ENCODE data around the gene S1PR2. TPM values are rescaled to one million over a fixed set of nuclear protein-coding genes. Genes with fewer than 3 reads are reported as not detected.
"Not testable (repeated sequence)": the region's sequence is repeated elsewhere in the genome, so short reads cannot be mapped to it uniquely, and the experiment has no call there.

Gene S1PR2
- total RNA-seq, 3 donors from 2014 or later, result 15.0 to 18.4 (median 16.0) TPM

DNA sequence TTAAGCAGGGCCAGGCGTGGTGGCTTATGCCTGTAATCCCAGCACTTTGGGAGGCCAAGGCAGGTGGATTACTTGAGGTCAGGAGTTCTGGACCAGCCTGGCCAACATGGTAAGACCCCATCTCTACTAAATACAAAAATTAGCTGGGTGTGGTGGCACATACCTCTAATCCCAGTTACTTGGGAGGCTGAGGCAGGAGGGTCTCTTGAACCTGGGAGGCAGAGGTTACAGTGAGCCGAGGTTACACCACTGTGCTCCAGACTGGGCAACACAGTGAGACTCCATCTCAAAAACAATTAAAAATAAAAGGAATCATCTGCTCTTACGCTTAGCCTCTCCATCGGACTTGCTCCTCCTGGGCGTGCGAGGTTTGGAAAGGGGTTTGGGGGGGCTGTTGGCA lies 51.1 kb downstream of the S1PR2 start:
- ATAC-seq; H3K4me3 Mint-ChIP-seq; H3K27me3 Mint-ChIP-seq (ENCODE audit: low read depth); DNase-seq; H3K4me1 Mint-ChIP-seq (ENCODE audit: low read depth); H3K9me3 Mint-ChIP-seq: not testable (repeated sequence)
- peaks cover 29% of the 10 kb centered on the region for H3K36me3 Mint-ChIP-seq (ENCODE audit: insufficient read depth)

DNA sequence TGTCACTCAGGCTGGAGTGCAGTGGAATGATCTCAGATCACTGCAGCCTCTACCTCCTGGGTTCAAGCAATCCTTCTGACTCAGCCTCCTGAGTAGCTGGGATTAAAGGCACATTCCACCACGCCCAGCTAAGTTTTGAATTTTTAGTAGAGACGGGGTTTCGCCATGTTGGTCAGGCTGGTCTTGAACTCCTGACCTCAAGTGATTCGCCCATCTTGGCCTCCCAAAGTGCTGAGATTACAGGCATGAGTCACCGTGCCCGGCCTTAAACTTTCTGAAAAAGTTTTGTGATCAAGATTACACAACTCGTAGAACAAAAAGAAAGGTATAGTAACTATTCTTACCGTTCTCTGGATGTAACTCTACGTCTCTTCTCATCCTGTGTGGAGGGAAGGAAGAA lies 57.6 kb downstream of the S1PR2 start:
- H3K36me3 Mint-ChIP-seq (ENCODE audit: insufficient read depth), result peaks cover 35% of the 10 kb centered on the region
- H3K4me3 Mint-ChIP-seq, result no peak overlapping the region
- ATAC-seq (no peak), DNase-seq (no peak)
- no peaks in the 10 kb centered on the region for H3K4me1 Mint-ChIP-seq (ENCODE audit: low read depth)
- no peaks in the 10 kb centered on the region for H3K27me3 Mint-ChIP-seq (ENCODE audit: low read depth)
- H3K9me3 Mint-ChIP-seq, result no peaks in the 10 kb centered on the region

Other genes with a start within 250 kb of the S1PR2 start
- gene COL5A3, start 220.8 kb downstream of the S1PR2 start, total RNA-seq, result 1 to 10 TPM in 2 of 3 donors, under 1 TPM in 1; 0.46 to 2.8 (median 2.3) TPM
- gene RDH8, start 217.8 kb downstream of the S1PR2 start, total RNA-seq, result not detected
- 10 to 100 TPM; 20.1 to 26.8 (median 26.2) TPM for gene SHFL, start 145.0 kb downstream of the S1PR2 start, total RNA-seq
- 10 to 100 TPM in 1 of 3 donors, 1 to 10 TPM in 2; 9.2 to 11.0 (median 9.2) TPM for gene ANGPTL6, start 128.7 kb downstream of the S1PR2 start, total RNA-seq
- gene PPAN, start 125.0 kb downstream of the S1PR2 start, total RNA-seq, result 100 to 1,000 TPM; 479 to 497 (median 489) TPM
- 10 to 100 TPM; 74.8 to 87.5 (median 82.6) TPM for gene P2RY11, start 119.6 kb downstream of the S1PR2 start, total RNA-seq
- 100 to 1,000 TPM; 503 to 538 (median 523) TPM for gene EIF3G, start 111.4 kb downstream of the S1PR2 start, total RNA-seq
- gene DNMT1, start 36.4 kb downstream of the S1PR2 start, total RNA-seq, result 100 to 1,000 TPM; 353 to 433 (median 355) TPM
- gene MRPL4, start 20.9 kb upstream of the S1PR2 start, total RNA-seq, result 100 to 1,000 TPM; 213 to 268 (median 239) TPM
- 10 to 100 TPM; 25.6 to 48.5 (median 39.5) TPM for gene ICAM1, start 39.8 kb upstream of the S1PR2 start, total RNA-seq
- under 1 TPM; 0.27 to 0.53 (median 0.38) TPM for gene ICAM4, start 55.6 kb upstream of the S1PR2 start, total RNA-seq
- 1 to 10 TPM; 3.1 to 4.3 (median 3.1) TPM for gene ICAM5, start 58.6 kb upstream of the S1PR2 start, total RNA-seq
- 10 to 100 TPM in 1 of 3 donors, 1 to 10 TPM in 2; 6.9 to 10.1 (median 9.3) TPM for gene ZGLP1, start 78.5 kb upstream of the S1PR2 start, total RNA-seq
- 10 to 100 TPM; 32.5 to 43.0 (median 38.3) TPM for gene FDX2, start 84.7 kb upstream of the S1PR2 start, total RNA-seq
- 100 to 1,000 TPM; 135 to 143 (median 135) TPM for gene RAVER1, start 102.2 kb upstream of the S1PR2 start, total RNA-seq
- 10 to 100 TPM; 60.2 to 62.3 (median 62.2) TPM for gene ICAM3, start 108.3 kb upstream of the S1PR2 start, total RNA-seq
- gene TYK2, start 149.2 kb upstream of the S1PR2 start, total RNA-seq, result 100 to 1,000 TPM; 196 to 226 (median 206) TPM
- gene CDC37, start 172.2 kb upstream of the S1PR2 start, total RNA-seq, result 100 to 1,000 TPM; 298 to 311 (median 303) TPM
- 1 to 10 TPM; 4.0 to 4.8 (median 4.2) TPM for gene PDE4A, start 189.2 kb upstream of the S1PR2 start, total RNA-seq

Measured in activated T-cell treated with anti-CD3 and anti-CD28 coated beads, Interleukin-2, amount 50 U/mL, for 4 hours (primary cell).